IPS-15b (cell line): Measurements from ENCODE around the gene ABHD17C.
"Not testable (repeated sequence)": the region's sequence is repeated elsewhere in the genome, so short reads cannot be mapped to it uniquely, and the experiment has no call there.

ENCODE experiments used
- H3K27me3 ChIP-seq: one replicate; pipeline ENCODE4 v1.6.1; 2013; ENCODE audit warnings: low read length; ENCODE audit not compliant: control insufficient read depth, insufficient read depth
- H3K36me3 ChIP-seq: one replicate; pipeline ENCODE4 v1.6.1; 2013; ENCODE audit warnings: low read length; ENCODE audit not compliant: control insufficient read depth, insufficient read depth
- H3K4me1 ChIP-seq: one replicate; pipeline ENCODE4 v1.6.1; 2013; ENCODE audit warnings: mild to moderate bottlenecking, low read length; ENCODE audit not compliant: control insufficient read depth, insufficient read depth
- H3K4me3 ChIP-seq: one replicate; pipeline ENCODE4 v1.5.1; 2013; ENCODE audit warnings: low read depth, low read length
- H3K9ac ChIP-seq: one replicate; pipeline ENCODE4 v1.6.1; 2013; ENCODE audit warnings: low read depth, mild to moderate bottlenecking, low read length
- H3K9me3 ChIP-seq: one replicate; pipeline ENCODE4 v1.6.1; 2013; ENCODE audit warnings: mild to moderate bottlenecking, low read length; ENCODE audit not compliant: control insufficient read depth, insufficient read depth

The ABHD17C gene

GRCh38 chr15:80753161-80753560 is 58.1 kb downstream of the ABHD17C start:
- Histone ChIP-seq H3K9ac (no peak overlapping the region), H3K27me3 (no peaks in the 10 kb centered on the region), H3K4me1 (no peaks in the 10 kb centered on the region), H3K9me3 (no peaks in the 10 kb centered on the region), H3K36me3 (peaks cover 2% of the 10 kb centered on the region), H3K4me3 (no peak overlapping the region)

GRCh38 chr15:80754014-80754413 is 58.9 kb downstream of the ABHD17C start:
- Histone ChIP-seq H3K9ac (no peak overlapping the region), H3K9me3 (no peaks in the 10 kb centered on the region), H3K27me3 (no peaks in the 10 kb centered on the region)

GRCh38 chr15:80755885-80756284 is 60.8 kb downstream of the ABHD17C start:
- Histone ChIP-seq H3K4me1 (no peaks in the 10 kb centered on the region), H3K36me3 (peaks cover 2% of the 10 kb centered on the region), H3K27me3 (no peaks in the 10 kb centered on the region), H3K9ac (no peak overlapping the region), H3K9me3 (no peaks in the 10 kb centered on the region), H3K4me3 (no peak overlapping the region)

More at GRCh38 chr15:80754014-80754413, 58.9 kb downstream of the ABHD17C start:
- H3K36me3 ChIP-seq, result peaks cover 2% of the 10 kb centered on the region
- H3K4me3 ChIP-seq, result no peak overlapping the region
- H3K4me1 ChIP-seq, result no peaks in the 10 kb centered on the region

GRCh38 chr15:80758130-80758745 is 63.1 kb downstream of the ABHD17C start:
- H3K4me1 ChIP-seq, result no peaks in the 10 kb centered on the region
- H3K9me3 ChIP-seq, result no peaks in the 10 kb centered on the region
- peaks cover 2% of the 10 kb centered on the region for H3K36me3 ChIP-seq
- no peak overlapping the region for H3K9ac ChIP-seq
- H3K4me3 ChIP-seq, result no peak overlapping the region
- H3K27me3 ChIP-seq, result no peaks in the 10 kb centered on the region

GRCh38 chr15:80760960-80761359 is 65.8 kb downstream of the ABHD17C start:
- H3K9me3 ChIP-seq, result no peaks in the 10 kb centered on the region
- H3K36me3 ChIP-seq, result no peaks in the 10 kb centered on the region
- no peaks in the 10 kb centered on the region for H3K4me1 ChIP-seq
- H3K9ac ChIP-seq, result no peak overlapping the region
- H3K4me3 ChIP-seq, result no peak overlapping the region
- no peaks in the 10 kb centered on the region for H3K27me3 ChIP-seq

GRCh38 chr15:80761754-80762153 is 66.6 kb downstream of the ABHD17C start:
- Histone ChIP-seq H3K9ac (no peak overlapping the region), H3K4me1 (no peaks in the 10 kb centered on the region), H3K9me3 (no peaks in the 10 kb centered on the region), H3K27me3 (no peaks in the 10 kb centered on the region), H3K36me3 (no peaks in the 10 kb centered on the region), H3K4me3 (no peak overlapping the region)

- H3K27me3 ChIP-seq, H3K9me3 ChIP-seq, H3K9ac ChIP-seq, H3K36me3 ChIP-seq, H3K4me3 ChIP-seq, H3K4me1 ChIP-seq: not testable (repeated sequence)
These were observed 68.1 kb downstream of the ABHD17C start for GRCh38 chr15:80763235-80763634.

GRCh38 chr15:80764535-80764934 is 69.4 kb downstream of the ABHD17C start:
- no peaks in the 10 kb centered on the region for H3K9me3 ChIP-seq
- H3K27me3 ChIP-seq, result no peaks in the 10 kb centered on the region
- no peak overlapping the region for H3K4me3 ChIP-seq
- no peaks in the 10 kb centered on the region for H3K36me3 ChIP-seq
- H3K4me1 ChIP-seq, result no peaks in the 10 kb centered on the region
- no peak overlapping the region for H3K9ac ChIP-seq

GRCh38 chr15:80766275-80766674 is 71.2 kb downstream of the ABHD17C start:
- Histone ChIP-seq H3K4me1 (no peaks in the 10 kb centered on the region), H3K9me3 (no peaks in the 10 kb centered on the region), H3K9ac (no peak overlapping the region), H3K27me3 (no peaks in the 10 kb centered on the region), H3K36me3 (no peaks in the 10 kb centered on the region), H3K4me3 (no peak overlapping the region)

GRCh38 chr15:80768158-80768557 is 73.0 kb downstream of the ABHD17C start:
- Histone ChIP-seq H3K9me3 (no peaks in the 10 kb centered on the region), H3K27me3 (no peaks in the 10 kb centered on the region), H3K36me3 (no peaks in the 10 kb centered on the region), H3K9ac (no peak overlapping the region), H3K4me1 (no peaks in the 10 kb centered on the region), H3K4me3 (no peak overlapping the region)

GRCh38 chr15:80769153-80769828 is 74.2 kb downstream of the ABHD17C start:
- Histone ChIP-seq H3K27me3 (no peaks in the 10 kb centered on the region), H3K4me1 (no peaks in the 10 kb centered on the region), H3K9ac (no peak overlapping the region), H3K4me3 (no peak overlapping the region), H3K36me3 (no peaks in the 10 kb centered on the region), H3K9me3 (no peaks in the 10 kb centered on the region)
